HG02885 (cell line): ENCODE data around the gene SNX27.
"Not testable (repeated sequence)": the region's sequence is repeated elsewhere in the genome, so short reads cannot be mapped to it uniquely, and the experiment has no call there.

Source experiments
- ATAC-seq: cut with Tn5 transposase; IDR thresholded peaks from one replicate; pipeline ENCODE4 v1.9.1; 2021; ENCODE audit warnings: mild to moderate bottlenecking; ENCODE audit not compliant: unreplicated experiment, poor library complexity

Gene SNX27

GRCh38 chr1:151716771-151717631 lies 105.2 kb downstream of the SNX27 start, which contains the start of gene CELF3:
TSS of gene CELF3 (minus strand) at chr1:151716803. CDS start at chr1:151716020, 783 bp downstream.
- no peak for ATAC-seq

GRCh38 chr1:151718011-151718431 lies 106.2 kb downstream of the SNX27 start:
- no peak for ATAC-seq

GRCh38 chr1:151718666-151719065 lies 106.8 kb downstream of the SNX27 start:
- no peak for ATAC-seq

- no peak for ATAC-seq
Observed at GRCh38 chr1:151720125-151720524, 108.3 kb downstream of the SNX27 start.

- no peak for ATAC-seq
Observed at GRCh38 chr1:151720554-151720953, 108.7 kb downstream of the SNX27 start.

- no peak for ATAC-seq
Observed at GRCh38 chr1:151720974-151721787, 109.3 kb downstream of the SNX27 start, which contains the start of gene RIIAD1. TSS of gene RIIAD1 (plus strand) at chr1:151721522. CDS start at chr1:151721537, 15 bp downstream.

- ATAC-seq = no peak
Observed at GRCh38 chr1:151721788-151722510, 110.1 kb downstream of the SNX27 start.

GRCh38 chr1:151723726-151724370 lies 112.0 kb downstream of the SNX27 start:
- ATAC-seq = no peak

GRCh38 chr1:151728151-151729054 lies 116.6 kb downstream of the SNX27 start:
- ATAC-seq = no peak

- ATAC-seq = no peak
Observed at GRCh38 chr1:151729157-151729965, 117.5 kb downstream of the SNX27 start.

GRCh38 chr1:151729966-151730291 lies 118.1 kb downstream of the SNX27 start:
- no peak for ATAC-seq

- no peak for ATAC-seq
Observed at GRCh38 chr1:151733126-151733525, 121.3 kb downstream of the SNX27 start.

- not testable (repeated sequence) for ATAC-seq
Observed at GRCh38 chr1:151733995-151734394, 122.1 kb downstream of the SNX27 start.

- no peak for ATAC-seq
Observed at GRCh38 chr1:151737026-151737425, 125.2 kb downstream of the SNX27 start.

- ATAC-seq = no peak
Observed at GRCh38 chr1:151737479-151737878, 125.6 kb downstream of the SNX27 start.

GRCh38 chr1:151739590-151740355 lies 127.9 kb downstream of the SNX27 start:
- ATAC-seq = no peak

GRCh38 chr1:151741516-151741915 lies 129.7 kb downstream of the SNX27 start:
- ATAC-seq = no peak
